HCT116 (cell line): Measurements from ENCODE around the gene PRCP. TPM values are rescaled to one million over a fixed set of nuclear protein-coding genes. Genes with fewer than 3 reads are reported as not detected.

ENCODE experiments used
- ATAC-seq: fragments of 200-7000 bp; cut with Tn5 transposase; 2 replicates; pipeline ENCODE4 v1.9.1; 2020; ENCODE audit warnings: mild to moderate bottlenecking, moderate library complexity
- BruUV-seq: library from RNA; stranded (reverse); fragments of 400-500 nt; replicated peaks from 2 replicates; lab custom pipeline; 2021; lab: Mats Ljungman, UMichigan
- CTCF ChIA-PET: fragments of 300-600 bp; sonication (Branson Sonifier 250); formaldehyde crosslinking; loops from one replicate; lab custom pipeline; 2021; ENCODE audit warnings: antibody characterized with exemption; lab: Charles Lee
- POLR2A ChIA-PET: fragments of 300-600, 350-600 bp; sonication (Branson Sonifier 250); formaldehyde crosslinking; loops from one replicate; lab custom pipeline; 2021; ENCODE audit warnings: antibody characterized with exemption; lab: Charles Lee
- RAD21 ChIA-PET, 2 experiments: fragments of 300-600 bp; sonication (Branson Sonifier 250); formaldehyde crosslinking; loops; one replicate each; lab custom pipeline; 2023; ENCODE audit warnings: low total read pairs in 2 of 2; ENCODE audit not compliant: uncharacterized antibody in 2 of 2, unreplicated experiment in 2 of 2, low non-redundant PET in 1 of 2; lab: Charles Lee
- DNase-seq: peaks from one replicate; pipeline ENCODE4 v3.0.0-alpha.2; 2010; ENCODE audit warnings: low read depth, low spot score
- H2AFZ ChIP-seq: fragments of 200-600 bp; shearing (Covaris generic), sonication (generic); 2 replicates; pipeline ENCODE4 v1.6.1; 2017; ENCODE audit warnings: low read depth, mixed run types, mixed read lengths, antibody characterized with exemption, low read length; ENCODE audit not compliant: poor library complexity, severe bottlenecking
- H3K27ac ChIP-seq: 2 replicates; pipeline ENCODE4 v1.5.1; 2012; ENCODE audit warnings: low read depth, low read length
- H3K27me3 ChIP-seq: fragments of 200-600 bp; sonication (generic); 2 replicates; pipeline ENCODE4 v1.6.1; 2016; ENCODE audit warnings: mixed run types, low read length, mixed read lengths; ENCODE audit not compliant: insufficient read depth
- H3K36me3 ChIP-seq, 2 experiments: fragments of 200-500 bp in 1 of 2; fragments of 200-600 bp in 1 of 2; sonication (Bioruptor generic) in 1 of 2; sonication (generic) in 1 of 2; 2 replicates each; pipeline versions ENCODE4 v1.5.1 to v1.6.1; 2014 to 2016; ENCODE audit warnings: low read length in 2 of 2, inconsistent platforms in 1 of 2, mixed read lengths in 1 of 2, mixed run types in 1 of 2; ENCODE audit not compliant: insufficient read depth in 2 of 2, control insufficient read depth in 1 of 2
- H3K4me1 ChIP-seq, 2 experiments: fragments of 200-600 bp in 1 of 2; sonication (generic) in 1 of 2; 2 replicates each; pipeline versions ENCODE4 v1.5.1 to v1.6.1; 2012 to 2017; ENCODE audit warnings: low read length in 2 of 2, inconsistent platforms in 1 of 2, mild to moderate bottlenecking in 1 of 2, mixed read lengths in 1 of 2, mixed run types in 1 of 2, moderate library complexity in 1 of 2; ENCODE audit not compliant: insufficient read depth in 2 of 2, control insufficient read depth in 1 of 2
- H3K4me2 ChIP-seq: fragments of 200-600 bp; sonication (generic); 2 replicates; pipeline ENCODE4 v1.6.1; 2017; ENCODE audit warnings: mixed run types, low read length, mixed read lengths
- H3K4me3 ChIP-seq, 2 experiments: fragments of 200-600 bp in 1 of 2; sonication (generic) in 1 of 2; replicated peaks in 1 of 2; 2 replicates each; pipeline ENCODE4 v1.5.1; 2011 to 2016; ENCODE audit warnings: low read length in 2 of 2, control low read depth in 1 of 2, low read depth in 1 of 2, mild to moderate bottlenecking in 1 of 2, mixed read lengths in 1 of 2, mixed run types in 1 of 2
- H3K79me2 ChIP-seq: fragments of 200-600 bp; sonication (generic); 2 replicates; pipeline ENCODE4 v1.6.1; 2017; ENCODE audit warnings: mild to moderate bottlenecking, mixed run types, low read length, moderate library complexity, mixed read lengths; ENCODE audit not compliant: insufficient read depth
- H3K9ac ChIP-seq: fragments of 200-600 bp; sonication (generic); 2 replicates; pipeline ENCODE4 v1.6.1; 2016; ENCODE audit warnings: low read length, mixed read lengths
- H3K9me2 ChIP-seq: fragments of 200-600 bp; sonication (generic), shearing (Covaris generic); 2 replicates; pipeline ENCODE4 v1.6.1; 2017; ENCODE audit warnings: mixed run types, mild to moderate bottlenecking, moderate library complexity; ENCODE audit not compliant: insufficient read depth
- H3K9me3 ChIP-seq, 2 experiments: fragments of 200-500 bp in 1 of 2; fragments of 200-600 bp in 1 of 2; sonication (Bioruptor generic) in 1 of 2; sonication (generic) in 1 of 2; 2 replicates each; pipeline ENCODE4 v1.6.1; 2014 to 2017; ENCODE audit warnings: low read length in 2 of 2, mixed read lengths in 2 of 2, inconsistent platforms in 1 of 2, low read depth in 1 of 2, mild to moderate bottlenecking in 1 of 2, mixed run types in 1 of 2, moderate library complexity in 1 of 2; ENCODE audit not compliant: control insufficient read depth in 1 of 2, insufficient read depth in 1 of 2
- H4K20me1 ChIP-seq: fragments of 200-600 bp; sonication (generic), shearing (Covaris generic); 2 replicates; pipeline ENCODE4 v1.6.1; 2017; ENCODE audit warnings: mixed run types, mild to moderate bottlenecking, moderate library complexity; ENCODE audit not compliant: insufficient read depth
- ATF3 ChIP-seq: IDR thresholded peaks from 2 replicates; pipeline ENCODE4 v1.6.1; 2012
- CBX3 ChIP-seq: IDR thresholded peaks from 2 replicates; pipeline ENCODE4 v1.6.1; 2012; ENCODE audit warnings: low read depth
- CEBPB ChIP-seq: IDR thresholded peaks from 2 replicates; pipeline ENCODE4 v1.6.1; 2012; ENCODE audit warnings: low read depth
- EGR1 ChIP-seq: IDR thresholded peaks from 2 replicates; pipeline ENCODE4 v1.6.1; 2012; ENCODE audit warnings: low read depth
- EZH2 ChIP-seq: fragments of 200-600 bp; sonication (generic); IDR thresholded peaks from 2 replicates; pipeline ENCODE4 v1.6.1; 2017; ENCODE audit warnings: antibody characterized with exemption, mixed run types
- EZH2phosphoT487 ChIP-seq: fragments of 200-600 bp; IDR thresholded peaks from 2 replicates; pipeline ENCODE4 v1.6.1; 2018; ENCODE audit warnings: antibody characterized with exemption, borderline replicate concordance
- FOSL1 ChIP-seq: IDR thresholded peaks from 2 replicates; pipeline ENCODE4 v1.6.1; 2012; ENCODE audit warnings: low read depth
- JUND ChIP-seq: IDR thresholded peaks from 2 replicates; pipeline ENCODE4 v1.6.1; 2012
- MAX ChIP-seq: IDR thresholded peaks from 2 replicates; pipeline ENCODE4 v1.6.1; 2012
- POLR2A ChIP-seq: IDR thresholded peaks from 2 replicates; pipeline ENCODE4 v1.7.0; 2011; ENCODE audit warnings: borderline replicate concordance; ENCODE audit not compliant: insufficient read depth, insufficient read length; ENCODE audit errors: extremely low read depth
- POLR2AphosphoS5 ChIP-seq: IDR thresholded peaks from 2 replicates; pipeline ENCODE4 v1.6.1; 2011; ENCODE audit warnings: mild to moderate bottlenecking, low read depth, low read length, moderate library complexity
- RAD21 ChIP-seq: IDR thresholded peaks from 2 replicates; pipeline ENCODE4 v1.6.1; 2012; ENCODE audit warnings: low read depth, mild to moderate bottlenecking
- REST ChIP-seq: IDR thresholded peaks from 2 replicates; pipeline ENCODE4 v1.6.1; 2012; ENCODE audit warnings: low read depth
- SIN3A ChIP-seq: IDR thresholded peaks from 2 replicates; pipeline ENCODE4 v1.6.1; 2012; ENCODE audit warnings: low read depth
- SRF ChIP-seq: IDR thresholded peaks from 2 replicates; pipeline ENCODE4 v1.6.1; 2012; ENCODE audit warnings: low read depth
- YY1 ChIP-seq: IDR thresholded peaks from 2 replicates; pipeline ENCODE4 v1.6.1; 2011; ENCODE audit warnings: low read length, low read depth, moderate library complexity, mild to moderate bottlenecking; ENCODE audit not compliant: insufficient replicate concordance; ENCODE audit errors: extremely low read depth
- ZBTB33 ChIP-seq: IDR thresholded peaks from 2 replicates; pipeline ENCODE4 v1.6.1; 2011; ENCODE audit warnings: mild to moderate bottlenecking, low read length, moderate library complexity; ENCODE audit not compliant: insufficient replicate concordance; ENCODE audit errors: extremely low read depth
- ZNF274 ChIP-seq: fragments of 200-500 bp; sonication (Bioruptor generic); IDR thresholded peaks from 2 replicates; pipeline ENCODE4 v1.6.1; 2014; ENCODE audit warnings: mild to moderate bottlenecking, low read depth, low read length, inconsistent platforms
- intact Hi-C: fragments of 100-400 bp; cut with micrococcal nuclease; formaldehyde crosslinking; loops from 2 replicates; pipeline ENCODE4 v1.10.0; 2022
- total RNA-seq: library from RNA; stranded (reverse); gene quantifications from one replicate; pipeline ENCODE4 v1.2.1, GENCODE V29; 2021; ENCODE audit not compliant: unreplicated experiment

Gene PRCP
- total RNA-seq, 1 experiment from 2014 or later: 50.0 TPM

- no peak for ATAC-seq
- no peak for DNase-seq
- H3K36me3 ChIP-seq: no peaks in the 10 kb centered on the region
- H3K4me3 ChIP-seq: no peak overlapping the region
- 0 out of 2 replicates have a peak, but pooled peaks cover 3% of the 10 kb centered on the region for H4K20me1 ChIP-seq
- intact Hi-C loops: no loop called here
- H3K4me1 ChIP-seq: no peaks in the 10 kb centered on the region
- no peak overlapping the region for H2AFZ ChIP-seq
- no peak overlapping the region for H3K4me2 ChIP-seq
- ChIA-PET CTCF (no interaction called here), POLR2A (no interaction called here), RAD21 (no interaction called here)
- no peaks in the 10 kb centered on the region for H3K9me3 ChIP-seq
- no TSS peak for BruUV-seq
- H3K27ac ChIP-seq: no peak overlapping the region
- TF ChIP-seq MAX: no peak
- no peak for TF ChIP-seq EGR1
- no peak for TF ChIP-seq ATF3
- no peak for TF ChIP-seq FOSL1
- no peak for TF ChIP-seq JUND
- no peak for TF ChIP-seq REST
- no peak for TF ChIP-seq EZH2
- no peak for TF ChIP-seq POLR2AphosphoS5
- no peak for TF ChIP-seq POLR2A
- TF ChIP-seq CBX3: no peak
- no peak for TF ChIP-seq ZBTB33
- TF ChIP-seq SRF: no peak
- no peak for TF ChIP-seq EZH2phosphoT487
- TF ChIP-seq RAD21: no peak
- no peak for TF ChIP-seq ZNF274
- TF ChIP-seq SIN3A: no peak
- TF ChIP-seq YY1: no peak
- no peak for TF ChIP-seq CEBPB
- no peaks in the 10 kb centered on the region for H3K79me2 ChIP-seq
- H3K9me2 ChIP-seq: no peaks in the 10 kb centered on the region
- H3K27me3 ChIP-seq: no peaks in the 10 kb centered on the region
- H3K9ac ChIP-seq: no peak overlapping the region
These were observed 16.4 kb downstream of the PRCP start for GRCh38 chr11:82883853-82884252.
